ENCODE data around the gene HPS4. TPM values are rescaled to one million over a fixed set of nuclear protein-coding genes. Genes with fewer than 3 reads are reported as not detected.
"Not testable (repeated sequence)": the region's sequence is repeated elsewhere in the genome, so short reads cannot be mapped to it uniquely, and the experiment has no call there.

The HPS4 gene
- polyA plus RNA-seq, 1 of the 3 experiments (the other 2 are of a cell fraction) = 22.5 TPM

GRCh38 chr22:26439559-26439958 lies 44.0 kb downstream of the HPS4 start (continued):
- TF ChIP-seq USF1 (IDR thresholded peaks at IDR 0.05; ENCODE audit: borderline replicate concordance, low read depth) = no peak

- H3K9me3 ChIP-seq; H3K27me3 ChIP-seq (ENCODE audit: insufficient read depth); H3K27ac ChIP-seq (ENCODE audit: low read depth in 2 of 2, low read length in 1 of 2); H3F3A ChIP-seq (replicated peaks; ENCODE audit: insufficient read depth); POLR2A ChIA-PET; H3K4me3 ChIP-seq (ENCODE audit: low read depth in 2 of 2, low read length in 1 of 2); H3K36me3 ChIP-seq (replicated peaks in 1 of 2; ENCODE audit: control insufficient read depth in 1 of 2, insufficient read depth in 2 of 2, low read length in 1 of 2); H3K9me2 ChIP-seq; H2AFZ ChIP-seq (ENCODE audit: low read depth); H4K20me1 ChIP-seq (ENCODE audit: insufficient read depth); H3K79me2 ChIP-seq (ENCODE audit: insufficient read depth); H3K4me2 ChIP-seq; H3K9ac ChIP-seq; H3K4me1 ChIP-seq (ENCODE audit: control insufficient read depth in 1 of 2, insufficient read depth in 2 of 2, low read depth in 1 of 2, low read length in 1 of 2); DNase-seq: not testable (repeated sequence)
- CTCF ChIA-PET = interaction anchor here (1.5 to 2.4 kb wide), 3 partner anchors 15 to 71 kb away, joined by 3 to 18 read pairs (median 4); no protein-coding TSS in a partner anchor
- 91% methylated on average over 3 of the region's 3 CpGs for WGBS (ENCODE audit: low lambda C conversion rate)
Measured at GRCh38 chr22:26438776-26439175, 44.8 kb downstream of the HPS4 start.

- Histone ChIP-seq H3K27ac (ENCODE audit: low read depth in 2 of 2, low read length in 1 of 2) (no peak overlapping the region; a peak in 1 of 4 replicates), H3K4me1 (ENCODE audit: control insufficient read depth in 1 of 2, insufficient read depth in 2 of 2, low read depth in 1 of 2, low read length in 1 of 2) (no peaks in the 10 kb centered on the region; a peak in 1 of 4 replicates), H3K9me3 (no peaks in the 10 kb centered on the region), H3K9ac (no peak overlapping the region), H3K27me3 (ENCODE audit: insufficient read depth) (no peaks in the 10 kb centered on the region), H3K4me3 (ENCODE audit: low read depth in 2 of 2, low read length in 1 of 2) (no peak overlapping the region), H3K79me2 (ENCODE audit: insufficient read depth) (no peaks in the 10 kb centered on the region), H4K20me1 (ENCODE audit: insufficient read depth) (no peaks in the 10 kb centered on the region), H3K36me3 (replicated peaks in 1 of 2; ENCODE audit: control insufficient read depth in 1 of 2, insufficient read depth in 2 of 2, low read length in 1 of 2) (peaks cover 0 to 12% of the 10 kb centered on the region in 2 experiments), H2AFZ (ENCODE audit: low read depth) (no peak overlapping the region), H3K4me2 (no peak overlapping the region), H3F3A (replicated peaks; ENCODE audit: insufficient read depth) (no peaks in the 10 kb centered on the region), H3K9me2 (no peaks in the 10 kb centered on the region)
- 91% methylated on average over 9 of the region's 14 CpGs for WGBS (ENCODE audit: low lambda C conversion rate)
- ChIA-PET CTCF (interaction anchor here (0.8 to 2.4 kb wide), 3 partner anchors 23 to 72 kb away, joined by 3 to 18 read pairs (median 6); no protein-coding TSS in a partner anchor), POLR2A (interaction anchor here (1.0 kb wide), 1 partner anchor 46 kb away, joined by 3 read pairs; the partner anchor contains the start of genes HPS4 and SRRD)
- TF ChIP-seq POLR2AphosphoS5 (IDR thresholded peaks at IDR 0.05; ENCODE audit: low read depth, low read length) = no peak
- no peak for TF ChIP-seq GABPA (IDR thresholded peaks at IDR 0.05; ENCODE audit: low read depth)
- TF ChIP-seq EP300 (IDR thresholded peaks at IDR 0.05; ENCODE audit: borderline replicate concordance in 1 of 2, low read depth in 1 of 2, low read length in 1 of 2) = no peak
- TF ChIP-seq IRF3 (IDR thresholded peaks at IDR 0.05; ENCODE audit: low read depth, low read length) = no peak
- no peak for TF ChIP-seq SMC3 (IDR thresholded peaks at IDR 0.05; ENCODE audit: low read depth, low read length)
- TF ChIP-seq MXI1 (IDR thresholded peaks at IDR 0.05; ENCODE audit: low read depth, low read length) = no peak
- no peak for TF ChIP-seq TEAD4 (IDR thresholded peaks at IDR 0.05; ENCODE audit: borderline replicate concordance, insufficient read depth)
- no peak for TF ChIP-seq NFIC (IDR thresholded peaks at IDR 0.05; ENCODE audit: borderline replicate concordance)
- TF ChIP-seq GATA2 (CRISPR knock-in tag; IDR thresholded peaks at IDR 0.05) = no peak
- TF ChIP-seq EZH2phosphoT487 (IDR thresholded peaks at IDR 0.05; ENCODE audit: borderline replicate concordance, low read depth) = no peak
- no peak for TF ChIP-seq RCOR1 (IDR thresholded peaks at IDR 0.05; ENCODE audit: low read length)
- TF ChIP-seq FOXJ3 (CRISPR knock-in tag; IDR thresholded peaks at IDR 0.05) = no peak
- no peak for TF ChIP-seq USF2 (IDR thresholded peaks at IDR 0.05; ENCODE audit: borderline replicate concordance, low read depth, low read length)
- no peak for TF ChIP-seq MAX (IDR thresholded peaks at IDR 0.05; ENCODE audit: low read depth)
- TF ChIP-seq CHD2 (IDR thresholded peaks at IDR 0.05; ENCODE audit: low read length, partially characterized antibody) = no peak
- no peak for TF ChIP-seq TCF12 (IDR thresholded peaks at IDR 0.05)
- no peak for TF ChIP-seq SIN3A (IDR thresholded peaks at IDR 0.05; ENCODE audit: borderline replicate concordance, low read depth, low read length)
- no peak for TF ChIP-seq USF1 (IDR thresholded peaks at IDR 0.05; ENCODE audit: borderline replicate concordance, low read depth)
- DNase-seq = no peak
Measured at GRCh38 chr22:26437694-26438392, 45.7 kb downstream of the HPS4 start.

Measured in SK-N-SH (cell line).